Measurements from ENCODE around the gene TNRC6A. TPM values are rescaled to one million over a fixed set of nuclear protein-coding genes. Genes with fewer than 3 reads are reported as not detected.

Gene TNRC6A
- total and polyA plus RNA-seq, 2 of the 13 experiments (the other 11 are each of a cell fraction or from before 2014, with no cell fraction given), result 30.9 to 43.6 TPM

DNA sequence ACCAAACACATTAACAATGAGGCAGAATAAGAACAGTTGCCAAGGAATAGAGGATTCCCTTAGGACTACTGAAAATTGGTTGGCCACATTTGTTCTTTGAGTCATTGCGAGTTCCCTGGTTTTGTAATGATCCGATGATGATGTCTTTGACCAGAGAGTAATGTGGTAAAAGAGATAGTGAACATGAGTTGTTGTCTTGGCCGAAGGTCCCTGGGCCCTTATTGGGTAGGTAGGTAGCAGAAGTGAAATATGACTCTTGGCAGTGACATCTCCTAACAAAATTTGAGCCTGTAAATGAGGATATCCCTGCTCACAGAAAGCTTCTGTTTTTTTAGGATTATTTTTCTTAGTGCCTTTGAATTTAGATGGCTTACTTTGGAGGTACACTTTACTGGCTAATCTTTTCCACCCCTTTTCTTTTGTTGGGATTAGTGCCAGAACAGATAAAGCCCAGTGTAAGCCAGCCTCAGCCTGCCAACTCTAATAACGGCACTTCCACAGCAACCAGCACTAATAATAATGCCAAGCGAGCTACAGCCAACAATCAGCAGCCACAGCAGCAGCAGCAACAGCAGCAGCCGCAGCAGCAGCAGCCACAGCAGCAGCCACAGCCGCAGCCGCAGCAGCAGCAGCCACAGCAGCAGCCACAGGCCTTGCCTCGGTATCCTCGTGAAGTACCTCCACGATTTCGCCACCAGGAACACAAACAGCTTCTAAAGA, 47.2 kb downstream of the TNRC6A start:
- H3K27ac ChIP-seq (ENCODE audit: extremely low read length, insufficient read depth, low read length), result no peak overlapping the region
- ChIA-PET CTCF (ENCODE audit: low intra/inter-chr PET ratio, low total read pairs) (no interaction called here), POLR2A (no interaction called here)
- intact Hi-C loops (cut with micrococcal nuclease; ENCODE audit: unreplicated experiment) (no loop called here), in situ Hi-C loops (cut with HindIII; ENCODE audit: extremely low pct_ligation_motif_present, low pct_unique_long_range_greater_than_20kb) (no loop called here)
- no peak overlapping the region for H3K4me3 ChIP-seq (replicated peaks in 1 of 3; ENCODE audit: insufficient read depth in 1 of 3, low read depth in 2 of 3, low read length in 3 of 3)
- WGBS (ENCODE audit: low lambda C conversion rate), result over 99% methylated on average over 12 of the region's 12 CpGs
- H3K9me3 ChIP-seq (ENCODE audit: low read length), result no peaks in the 10 kb centered on the region
- DNase-seq (ENCODE audit: low spot score) (no peak), FAIRE-seq (no peak), ATAC-seq (no peak)
- no peaks in the 10 kb centered on the region for H3K27me3 ChIP-seq (ENCODE audit: control insufficient read depth in 1 of 2, insufficient read depth in 2 of 2, low read length in 2 of 2)
- peaks cover 49% of the 10 kb centered on the region for H3K79me2 ChIP-seq (ENCODE audit: insufficient read depth, low read length)
- peaks cover 25% of the 10 kb centered on the region; the same call in 1 of the 2 replicates for H4K20me1 ChIP-seq (ENCODE audit: insufficient read depth, low read length)
- peaks cover 36 to 66% of the 10 kb centered on the region in 2 experiments for H3K36me3 ChIP-seq (replicated peaks in 1 of 2; ENCODE audit: control insufficient read depth in 1 of 2, insufficient read depth in 2 of 2, low read length in 2 of 2)
- no TSS peak for BruUV-seq (replicated peaks)
- no peak overlapping the region for H3K4me2 ChIP-seq (ENCODE audit: low read depth, low read length)
- no peak overlapping the region for H2AFZ ChIP-seq (ENCODE audit: low read length)
- H3K9ac ChIP-seq (ENCODE audit: insufficient read depth, low read depth, low read length), result no peak overlapping the region
- TF ChIP-seq ZFP82 (CRISPR knock-in tag; IDR thresholded peaks at IDR 0.05; ENCODE audit: borderline replicate concordance) (no peak), RFXANK (CRISPR knock-in tag; IDR thresholded peaks at IDR 0.05) (no peak), ZNF788 (CRISPR knock-in tag; IDR thresholded peaks at IDR 0.05; ENCODE audit: borderline replicate concordance) (no peak), ZNF337 (CRISPR knock-in tag; IDR thresholded peaks at IDR 0.05; ENCODE audit: borderline replicate concordance, low read depth) (no peak)
- TF ChIP-seq, protein P1, sequence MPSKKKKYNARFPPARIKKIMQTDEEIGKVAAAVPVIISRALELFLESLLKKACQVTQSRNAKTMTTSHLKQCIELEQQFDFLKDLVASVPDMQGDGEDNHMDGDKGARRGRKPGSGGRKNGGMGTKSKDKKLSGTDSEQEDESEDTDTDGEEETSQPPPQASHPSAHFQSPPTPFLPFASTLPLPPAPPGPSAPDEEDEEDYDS (CRISPR knock-in tag; IDR thresholded peaks at IDR 0.05), result no peak
- H3K4me1 ChIP-seq (ENCODE audit: insufficient read depth, low read length), result peaks cover 8% of the 10 kb centered on the region

DNA sequence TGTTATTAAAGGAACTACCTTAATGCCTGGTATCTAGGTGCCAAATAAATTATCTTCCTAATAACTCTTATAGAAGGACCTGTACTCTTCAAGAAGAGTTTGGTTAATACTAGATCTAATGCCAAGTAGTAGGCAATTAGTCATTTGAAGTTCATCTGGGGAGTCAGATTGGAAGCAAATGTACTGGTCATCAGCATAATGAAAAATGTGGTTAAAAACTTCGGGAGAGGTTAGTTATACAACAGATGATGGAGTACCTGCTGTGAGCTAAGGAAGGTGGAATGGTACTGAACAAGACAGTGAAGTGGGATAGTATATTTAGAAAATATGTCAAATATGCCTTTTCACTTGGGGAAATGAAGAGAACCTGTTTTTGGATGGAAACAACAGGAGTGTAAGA, 49.2 kb downstream of the TNRC6A start:
- peaks cover 31% of the 10 kb centered on the region for H3K79me2 ChIP-seq (ENCODE audit: insufficient read depth, low read length)
- no peaks in the 10 kb centered on the region for H3K4me1 ChIP-seq (ENCODE audit: insufficient read depth, low read length)
- TF ChIP-seq ZSCAN30 (CRISPR knock-in tag; IDR thresholded peaks at IDR 0.05) (no peak), ZNF121 (CRISPR knock-in tag; IDR thresholded peaks at IDR 0.05) (no peak), ZNF260 (CRISPR knock-in tag; IDR thresholded peaks at IDR 0.05; ENCODE audit: borderline replicate concordance, low read depth) (no peak), RAD51 (IDR thresholded peaks at IDR 0.05; ENCODE audit: borderline replicate concordance) (no peak), HNRNPUL1 (IDR thresholded peaks at IDR 0.05; ENCODE audit: low read depth, low read length) (no peak), ATF1 (CRISPR knock-in tag; IDR thresholded peaks at IDR 0.05) (no peak)
- FAIRE-seq (no peak), DNase-seq (ENCODE audit: low spot score) (no peak), ATAC-seq (no peak)
- H3K36me3 ChIP-seq (replicated peaks in 1 of 2; ENCODE audit: control insufficient read depth in 1 of 2, insufficient read depth in 2 of 2, low read length in 2 of 2), result peaks cover 36 to 73% of the 10 kb centered on the region in 2 experiments
- no peak overlapping the region for H3K27ac ChIP-seq (ENCODE audit: extremely low read length, insufficient read depth, low read length)
- H3K4me2 ChIP-seq (ENCODE audit: low read depth, low read length), result no peak overlapping the region
- intact Hi-C loops (cut with micrococcal nuclease; ENCODE audit: unreplicated experiment) (no loop called here), in situ Hi-C loops (cut with HindIII; ENCODE audit: extremely low pct_ligation_motif_present, low pct_unique_long_range_greater_than_20kb) (no loop called here)
- ChIA-PET CTCF (ENCODE audit: low intra/inter-chr PET ratio, low total read pairs) (no interaction called here), POLR2A (no interaction called here)
- H4K20me1 ChIP-seq (ENCODE audit: insufficient read depth, low read length), result peaks cover 18% of the 10 kb centered on the region; the same call in 1 of the 2 replicates
- no peaks in the 10 kb centered on the region for H3K9me3 ChIP-seq (ENCODE audit: low read length)
- H3K9ac ChIP-seq (ENCODE audit: insufficient read depth, low read depth, low read length), result no peak overlapping the region
- 94% methylated on average over 1 of the region's 1 CpG for WGBS (ENCODE audit: low lambda C conversion rate)
- no peak overlapping the region for H3K4me3 ChIP-seq (replicated peaks in 1 of 3; ENCODE audit: insufficient read depth in 1 of 3, low read depth in 2 of 3, low read length in 3 of 3)
- BruUV-seq (replicated peaks), result no TSS peak
- H3K27me3 ChIP-seq (ENCODE audit: control insufficient read depth in 1 of 2, insufficient read depth in 2 of 2, low read length in 2 of 2), result no peaks in the 10 kb centered on the region
- H2AFZ ChIP-seq (ENCODE audit: low read length), result no peak overlapping the region
